GM21526 (cell line): ENCODE measurements around the gene CCND2.

Experiments
- ATAC-seq: cut with Tn5 transposase; IDR thresholded peaks from one replicate; pipeline ENCODE4 v1.9.1; 2021; ENCODE audit warnings: moderate library complexity; ENCODE audit not compliant: unreplicated experiment, low FRiP score

Gene CCND2

DNA sequence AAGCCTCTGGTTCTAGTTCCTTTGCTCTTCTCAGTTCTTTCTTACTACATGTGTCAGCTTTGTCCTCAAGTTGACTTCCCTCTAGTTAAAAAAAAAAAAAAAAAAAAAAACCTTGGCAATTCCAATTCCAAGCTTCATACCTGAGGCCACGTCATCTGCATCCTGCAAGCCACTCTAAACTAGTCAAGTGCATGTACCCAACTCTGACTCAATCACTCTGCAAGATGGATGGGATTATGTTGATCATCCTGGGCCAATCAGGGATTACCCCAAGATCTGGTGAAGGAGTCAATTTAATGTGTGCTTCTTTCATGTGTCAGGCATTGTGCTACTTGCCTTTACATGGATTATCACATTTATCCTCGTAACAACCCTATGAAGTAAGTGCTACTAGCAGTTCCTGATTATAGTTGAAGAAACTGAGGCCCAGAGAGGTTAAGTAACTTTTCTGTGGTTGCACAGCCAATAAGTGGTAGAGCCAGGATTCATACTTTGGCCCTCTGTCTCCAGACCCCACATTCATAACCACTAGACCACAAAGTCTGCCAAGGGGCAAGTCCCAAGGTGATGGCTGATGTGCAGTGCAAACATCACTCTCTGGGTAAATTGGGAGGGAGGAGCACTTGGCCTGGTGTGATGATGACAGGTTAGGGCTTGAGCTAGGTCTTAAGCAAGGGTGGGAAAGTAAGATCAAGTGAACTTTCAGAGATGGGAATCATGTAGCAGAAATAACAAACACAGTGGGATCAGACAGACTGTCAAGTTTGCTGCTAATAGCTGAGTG is 17.3 kb upstream of the CCND2 start:
- ATAC-seq: no peak

DNA sequence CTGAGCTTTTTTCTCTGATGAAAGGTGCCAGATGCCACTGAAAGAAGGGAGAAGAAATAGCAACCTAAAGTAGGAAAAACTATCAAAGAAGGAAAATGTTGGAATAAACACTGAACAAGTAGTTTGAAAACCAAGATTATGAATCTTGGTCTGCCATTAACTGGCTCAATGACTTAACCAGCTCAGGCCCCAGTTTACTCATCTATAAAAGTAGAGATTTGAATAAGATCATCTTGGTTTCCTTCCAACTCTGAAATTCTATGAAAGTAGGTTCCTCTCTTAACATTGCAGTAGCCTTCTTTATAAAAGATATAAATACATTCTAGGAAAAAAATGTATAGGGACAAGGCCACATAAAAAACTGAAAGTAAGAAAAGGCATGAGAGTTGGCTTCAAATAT is 16.1 kb upstream of the CCND2 start:
- no peak for ATAC-seq

DNA sequence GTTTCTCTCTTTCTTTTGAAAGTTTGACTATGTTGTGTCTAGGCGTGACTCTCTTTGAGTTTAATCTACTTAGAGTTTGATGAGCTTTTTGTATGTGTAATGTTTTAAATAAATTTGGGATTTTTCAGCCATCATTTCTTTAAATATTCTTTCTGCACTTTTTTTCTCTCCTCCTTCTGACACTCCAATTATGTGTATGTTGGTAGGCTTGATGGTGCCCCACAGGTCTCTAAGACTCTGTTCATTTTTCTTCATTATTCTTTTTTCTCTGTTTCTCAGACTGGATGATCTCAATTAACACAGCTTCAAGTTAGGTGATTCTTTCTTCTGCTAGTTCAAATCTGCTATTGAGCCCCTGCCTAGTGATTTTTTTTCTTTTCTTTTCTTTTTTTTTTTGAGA is 14.5 kb upstream of the CCND2 start:
- no peak for ATAC-seq

GRCh38 chr12:4261655-4262054 is 11.9 kb upstream of the CCND2 start:
- ATAC-seq: no peak

GRCh38 chr12:4265280-4265679 is 8.3 kb upstream of the CCND2 start:
- ATAC-seq: no peak

- no peak for ATAC-seq
Observed at GRCh38 chr12:4266990-4267389, 6.6 kb upstream of the CCND2 start.

- ATAC-seq: no peak
Observed at GRCh38 chr12:4267704-4268328, 5.7 kb upstream of the CCND2 start.

DNA sequence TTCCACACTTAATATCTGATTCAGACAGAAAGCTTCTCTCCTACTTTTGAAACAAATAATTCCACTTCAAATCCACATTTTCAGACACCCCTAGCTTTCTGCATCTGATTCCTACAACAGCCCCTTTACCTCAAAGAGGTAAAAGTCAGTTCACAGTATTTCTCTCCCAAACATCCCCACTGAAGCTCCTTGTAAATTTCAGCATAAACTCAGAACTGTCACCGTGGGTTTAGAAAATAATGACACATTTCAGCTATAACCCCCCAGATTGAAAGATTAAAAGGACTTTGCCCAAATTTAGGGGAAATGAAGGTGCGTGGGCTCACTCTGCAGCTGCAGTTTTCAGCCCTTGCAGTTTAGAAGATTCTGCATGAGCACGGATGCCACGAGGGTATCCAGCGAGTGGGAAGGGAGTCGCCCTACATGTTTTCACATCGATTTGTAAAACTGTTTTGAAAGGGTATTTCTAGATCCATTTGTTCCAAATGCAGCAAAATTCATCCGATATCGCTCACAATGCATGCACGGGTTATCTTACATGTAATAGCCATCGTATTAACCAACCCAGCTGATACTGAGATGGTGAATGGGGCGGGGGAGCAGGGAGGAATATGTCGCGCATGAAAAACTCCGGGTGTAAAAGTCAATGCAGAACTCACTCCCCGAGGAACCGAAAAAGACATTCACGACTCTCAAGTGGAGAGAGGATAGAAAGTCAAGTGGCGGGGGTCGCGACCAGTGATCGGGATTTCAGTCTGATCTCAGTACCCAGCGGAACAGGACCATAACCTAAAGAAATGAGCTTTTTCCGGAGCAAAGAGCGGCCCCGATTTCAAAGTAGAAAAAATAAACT is 5.0 kb upstream of the CCND2 start:
- no peak for ATAC-seq

DNA sequence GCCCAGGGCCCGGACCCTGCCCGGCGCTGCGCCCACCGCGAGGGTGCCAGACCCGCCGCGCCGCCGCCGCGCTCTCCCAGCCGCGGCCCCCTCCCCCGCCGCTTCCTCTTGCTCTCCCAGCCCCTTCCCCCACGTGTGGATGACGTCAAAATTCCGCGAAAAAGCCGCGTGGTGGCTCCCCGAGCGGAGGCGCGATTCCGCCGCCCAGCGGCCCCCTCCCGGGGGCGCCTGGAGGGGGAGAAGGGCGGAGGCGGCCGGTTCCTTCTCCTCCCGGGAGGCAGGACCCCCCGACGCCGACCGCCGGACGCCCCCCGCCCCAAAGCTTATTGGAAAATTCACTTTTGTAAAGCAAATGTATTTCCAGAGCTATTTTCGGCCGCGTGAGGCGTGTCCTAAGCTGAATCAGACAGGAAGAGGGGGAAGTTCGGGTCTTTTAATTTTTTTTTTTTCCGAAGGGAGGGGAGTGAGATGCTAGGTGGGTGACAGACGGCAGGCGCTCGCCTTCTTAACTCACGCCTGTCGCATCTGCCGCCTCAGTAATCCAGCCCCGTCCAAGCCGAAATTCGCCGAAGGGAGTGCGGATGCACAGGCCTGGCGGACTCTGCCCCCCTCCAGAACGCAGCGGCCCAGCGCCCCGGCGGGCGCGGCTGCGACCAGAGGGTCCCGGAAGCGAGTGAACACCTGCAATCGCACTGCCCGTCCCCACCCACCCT is 4.1 kb upstream of the CCND2 start:
- ATAC-seq: no peak

DNA sequence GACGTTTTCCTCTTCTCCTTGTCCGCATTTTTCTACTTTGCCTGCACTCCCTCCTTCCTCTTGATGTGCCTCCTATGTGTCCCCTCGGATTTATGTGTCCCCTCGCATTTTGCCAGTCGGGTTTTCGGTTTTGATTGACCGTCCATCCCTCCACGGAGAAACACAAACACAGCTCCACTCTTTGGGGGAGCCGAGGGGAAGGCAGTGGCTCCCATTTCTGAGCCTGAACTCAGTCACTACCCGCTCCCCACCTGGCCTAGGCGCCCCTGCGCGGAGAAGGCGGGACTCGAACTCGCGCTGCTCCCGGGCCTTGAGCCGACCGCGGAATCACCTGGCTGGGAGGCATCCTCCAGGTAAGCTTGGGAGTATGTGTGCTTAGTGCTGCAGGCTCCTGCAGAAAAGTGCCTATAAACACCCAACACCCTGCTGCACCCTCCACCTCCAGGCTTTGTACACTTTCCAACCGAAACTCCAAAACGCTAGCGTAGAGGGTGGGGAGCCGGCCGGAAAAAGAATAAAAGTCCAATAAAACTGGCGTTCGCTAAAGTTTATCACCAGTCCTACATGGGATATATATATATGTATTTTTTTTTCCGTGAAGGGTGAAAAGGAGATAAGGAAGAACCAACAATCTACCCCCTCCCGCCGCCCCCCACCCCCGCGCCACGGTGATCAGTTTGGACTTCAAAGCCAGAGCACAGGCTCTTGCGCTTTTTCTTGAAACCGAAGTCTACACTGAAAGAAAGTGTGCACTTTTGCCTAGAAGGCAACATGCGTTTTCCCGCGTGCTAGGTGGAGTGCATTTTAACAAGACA is 3.3 kb upstream of the CCND2 start:
- no peak for ATAC-seq

- no peak for ATAC-seq
Observed at GRCh38 chr12:4270831-4271716, 2.5 kb upstream of the CCND2 start.

GRCh38 chr12:4271717-4272423 is 1.7 kb upstream of the CCND2 start:
- peak; percentile 29 for ATAC-seq

- peak; percentile 6 for ATAC-seq
Observed at GRCh38 chr12:4272424-4273272, 914 bp upstream of the CCND2 start.

- no peak for ATAC-seq
Observed at GRCh38 chr12:4273273-4273651, 300 bp upstream of the CCND2 start.

DNA sequence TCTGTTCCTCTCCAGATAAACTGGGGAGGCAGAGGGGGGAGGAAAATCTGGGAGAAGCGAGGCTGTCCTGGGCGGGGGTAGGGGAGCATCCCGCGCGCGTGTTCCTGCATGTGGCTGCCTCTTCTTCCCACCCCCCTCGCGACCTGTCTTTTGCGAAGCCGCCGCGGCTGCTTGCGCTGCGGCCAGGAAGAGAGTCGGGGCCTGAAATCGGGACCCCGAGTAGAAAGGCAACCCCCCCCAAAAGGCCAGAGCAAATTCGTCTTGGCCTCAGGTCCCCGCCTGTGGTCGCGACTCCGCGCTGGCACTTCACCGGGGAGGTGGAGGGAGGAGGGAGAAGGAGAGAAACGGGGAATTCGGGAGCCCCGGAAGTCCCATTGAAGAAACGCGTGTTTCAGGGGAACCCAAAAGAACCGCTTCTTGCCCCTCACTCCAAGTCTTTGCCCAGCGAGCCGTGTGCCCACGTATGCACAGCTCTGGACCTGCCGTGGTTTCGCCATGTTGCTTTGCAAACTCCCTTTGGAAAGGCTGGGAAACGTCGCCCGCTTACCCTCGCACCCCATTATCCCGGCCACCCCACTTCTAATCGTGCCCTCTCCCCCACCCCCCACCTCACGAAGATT is 944 bp downstream of the CCND2 start:
- no peak for ATAC-seq

GRCh38 chr12:4275016-4275869 is 1.7 kb downstream of the CCND2 start:
- ATAC-seq: no peak
